Stimulated activated CD8-positive, alpha-beta memory T cell treated with anti-CD3 and anti-CD28 coated beads, Interleukin-2, amount 100 ng/mL, for 1 hour (primary cell): Measurements from ENCODE around the gene NRXN3.

Experiments used
- DNase-seq, 2 donors: peaks; one replicate each; pipeline ENCODE4 v3.0.0-alpha.2; 2020; ENCODE audit warnings: low read depth in 2 of 2

Gene NRXN3

DNA sequence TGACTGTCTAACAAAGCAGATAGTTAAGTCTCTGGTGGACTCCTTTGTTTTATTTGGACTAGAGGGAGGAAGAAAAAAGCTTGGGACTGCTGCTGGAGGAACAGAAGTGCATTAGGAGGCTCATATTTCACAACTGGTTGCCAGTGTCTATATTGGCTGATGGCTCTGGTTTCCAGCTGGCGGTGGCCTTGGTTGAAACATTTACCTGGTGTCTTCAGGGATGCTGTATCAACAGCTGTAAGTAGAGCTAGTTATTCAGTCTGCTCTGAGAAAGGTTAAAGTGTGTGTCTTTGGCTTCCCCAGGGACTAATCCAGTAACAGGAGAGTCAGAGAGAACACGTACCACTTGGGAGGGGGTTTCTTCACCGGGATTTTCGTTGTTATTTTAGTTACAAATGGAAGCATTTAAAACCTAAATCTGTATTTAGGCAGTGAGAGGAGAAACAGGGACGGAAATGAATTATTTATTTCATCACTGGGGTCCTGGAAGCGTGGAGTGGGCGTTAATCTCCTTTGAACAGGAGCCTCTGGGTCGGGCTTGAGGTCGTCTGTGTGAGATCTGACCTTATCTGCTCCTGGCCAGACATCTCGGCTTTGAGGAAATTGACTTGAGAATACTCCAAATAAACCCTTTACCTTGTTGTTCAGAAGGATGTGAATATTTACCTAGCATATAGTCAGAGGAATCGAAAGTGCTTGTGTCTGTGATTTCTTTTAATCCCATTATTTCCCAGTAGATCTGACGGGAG is 149.9 kb downstream of the NRXN3 start:
- no peak for DNase-seq

DNA sequence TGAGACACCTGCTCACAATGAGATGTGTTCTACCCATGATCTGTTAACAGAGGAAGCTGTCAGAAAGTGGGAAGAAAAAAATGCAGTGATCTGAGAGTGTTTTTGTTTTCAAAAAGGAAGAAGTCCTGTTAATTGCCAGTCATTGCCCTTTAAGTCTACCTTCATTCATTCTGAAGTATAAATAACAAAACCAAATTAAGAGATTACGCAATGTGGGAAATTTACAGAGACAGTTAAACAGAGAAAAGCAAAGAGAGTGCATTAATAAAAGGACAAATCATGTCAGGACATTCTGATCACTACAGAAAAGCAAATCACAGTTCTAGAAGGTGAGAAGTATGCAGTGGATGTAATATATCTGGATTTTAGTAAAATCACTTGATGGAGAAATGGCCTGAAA is 154.2 kb downstream of the NRXN3 start:
- no peak for DNase-seq

DNA sequence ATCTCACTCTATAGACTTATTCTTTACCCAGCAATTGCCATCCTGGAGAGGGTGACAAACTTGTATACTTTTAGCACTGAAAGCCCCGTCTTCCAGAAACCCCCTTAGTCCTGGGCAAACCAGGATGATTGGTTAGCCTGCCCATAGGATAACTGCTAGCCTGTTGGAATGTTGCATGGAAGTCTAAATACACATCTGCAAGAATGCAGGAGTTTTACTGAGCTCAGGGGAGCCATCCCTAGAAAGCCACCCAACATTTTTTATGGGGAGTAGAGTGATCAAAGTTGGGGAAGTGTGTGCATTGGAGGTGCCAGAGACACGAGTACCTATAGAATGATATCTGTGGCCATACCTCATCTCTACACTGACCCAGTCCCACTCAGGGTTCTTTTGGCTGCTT is 155.7 kb downstream of the NRXN3 start:
- DNase-seq: no peak

DNA sequence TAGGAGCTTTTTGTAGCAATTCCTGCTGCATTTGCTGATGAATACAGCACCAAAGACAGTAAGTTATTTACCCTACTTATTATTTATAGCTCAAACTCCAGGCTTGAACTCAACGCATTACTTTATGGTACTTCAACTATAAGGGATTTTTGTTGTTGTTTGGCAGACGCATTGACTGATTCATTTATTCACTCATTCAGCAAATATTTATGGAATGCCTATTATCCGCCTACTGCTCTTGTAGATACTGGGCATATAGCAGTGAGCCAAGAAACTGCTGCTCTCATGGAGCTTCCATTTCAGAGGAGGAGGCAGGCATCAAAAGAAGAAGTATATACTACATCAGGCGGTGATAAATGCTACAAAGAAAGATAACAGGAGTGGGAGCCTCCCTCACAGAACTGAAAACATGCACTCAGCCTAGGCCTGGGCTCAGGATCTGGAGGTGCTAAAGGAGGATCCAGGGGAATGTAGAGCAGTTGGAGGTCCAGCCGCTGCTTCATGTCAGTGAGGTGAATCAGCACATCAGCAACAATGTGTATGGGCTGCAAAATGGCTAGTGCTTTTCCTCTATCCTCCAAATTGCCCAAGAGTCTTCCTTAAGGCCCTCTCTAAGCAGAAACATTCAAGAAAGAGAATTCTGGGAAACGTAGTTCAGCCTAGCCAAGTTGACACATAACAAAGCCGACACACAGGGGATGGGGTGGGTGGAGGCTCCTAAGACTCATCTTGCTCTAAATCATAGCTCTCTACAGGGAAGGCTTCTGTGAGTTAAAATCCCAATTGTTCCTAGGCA is 157.5 kb downstream of the NRXN3 start:
- DNase-seq: no peak

DNA sequence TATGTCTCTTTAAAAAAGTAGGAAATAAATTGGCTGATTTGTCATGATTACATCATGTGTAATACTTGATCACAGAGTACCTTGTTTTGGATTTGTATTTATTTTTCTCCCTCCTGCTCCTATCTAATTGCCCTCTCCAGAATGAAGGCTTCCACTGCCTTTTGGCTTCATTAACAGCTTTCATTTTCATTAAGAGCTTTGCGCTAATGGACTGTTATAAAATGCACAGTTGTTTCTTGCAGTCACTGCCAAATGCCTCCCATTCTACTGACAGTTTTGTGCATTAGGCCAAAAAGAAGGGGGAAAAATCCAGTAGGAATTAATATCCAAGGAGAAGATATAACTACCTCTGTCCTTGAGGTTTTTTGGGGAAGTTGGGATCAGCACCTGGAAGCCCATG is 159.2 kb downstream of the NRXN3 start:
- no peak for DNase-seq

DNA sequence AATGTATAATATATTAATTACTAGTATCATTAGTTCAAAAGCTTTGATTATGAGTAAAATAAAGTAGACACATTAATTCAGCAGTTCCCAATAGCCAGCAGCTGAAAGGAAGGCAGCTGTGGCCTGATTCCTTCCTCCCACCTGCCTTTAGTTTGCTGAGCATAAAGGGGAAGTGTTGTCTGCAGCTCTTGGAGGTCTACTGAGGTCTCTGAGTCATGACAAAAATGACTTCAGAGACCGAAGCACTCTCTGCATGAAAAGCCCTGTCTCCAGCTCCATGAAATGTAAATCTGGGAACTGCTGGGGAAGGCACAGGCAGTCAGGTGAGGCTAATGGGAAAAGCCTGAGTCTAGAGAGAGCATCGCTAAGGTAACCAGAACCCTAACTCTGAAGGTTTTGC is 165.4 kb downstream of the NRXN3 start:
- DNase-seq: no peak

DNA sequence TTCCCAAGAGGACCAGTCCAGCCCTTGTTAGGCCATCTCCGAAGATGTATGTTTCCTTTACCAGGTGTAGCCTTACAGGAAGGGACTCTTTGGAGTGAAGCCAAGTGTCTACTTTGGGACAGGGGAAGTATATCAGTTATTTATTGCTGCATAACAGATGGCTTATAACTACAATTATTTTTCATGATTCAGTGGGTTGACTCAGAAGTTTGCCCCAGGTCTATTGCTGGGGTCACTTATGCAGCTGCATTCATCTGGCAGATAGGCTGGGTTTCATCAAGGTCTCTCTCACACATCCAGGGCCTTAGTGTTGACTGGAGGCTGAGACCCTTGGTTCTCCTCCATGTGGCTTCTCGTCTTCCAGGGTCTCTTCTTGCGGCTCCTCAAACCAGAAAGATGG is 170.1 kb downstream of the NRXN3 start:
- no peak for DNase-seq

DNA sequence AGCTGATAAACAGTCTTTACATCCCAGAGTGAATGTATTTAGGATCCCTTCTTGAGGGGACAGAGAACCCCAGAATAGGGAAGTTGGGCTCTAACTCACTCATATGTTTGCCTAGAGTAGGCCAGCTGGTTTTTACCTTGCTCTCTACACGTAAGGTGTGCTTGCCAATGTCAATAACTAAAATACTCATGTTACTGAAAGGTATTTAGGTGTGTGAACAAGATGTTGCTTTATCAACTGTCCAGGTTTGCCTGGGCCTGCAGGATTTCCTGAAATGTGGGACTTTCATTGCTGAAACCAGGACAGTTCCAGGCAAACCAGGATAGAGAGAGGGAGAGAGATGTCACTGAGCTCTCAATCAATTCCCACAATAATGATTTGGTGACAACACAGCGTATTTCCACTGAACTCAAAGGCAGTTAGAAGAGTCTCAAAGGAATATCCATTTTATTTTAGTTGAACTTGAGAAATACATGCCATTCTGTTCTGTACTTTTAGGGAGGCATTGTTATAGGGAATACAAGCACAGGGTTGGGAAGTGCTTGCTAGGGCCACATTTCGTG is 171.7 kb downstream of the NRXN3 start:
- no peak for DNase-seq

DNA sequence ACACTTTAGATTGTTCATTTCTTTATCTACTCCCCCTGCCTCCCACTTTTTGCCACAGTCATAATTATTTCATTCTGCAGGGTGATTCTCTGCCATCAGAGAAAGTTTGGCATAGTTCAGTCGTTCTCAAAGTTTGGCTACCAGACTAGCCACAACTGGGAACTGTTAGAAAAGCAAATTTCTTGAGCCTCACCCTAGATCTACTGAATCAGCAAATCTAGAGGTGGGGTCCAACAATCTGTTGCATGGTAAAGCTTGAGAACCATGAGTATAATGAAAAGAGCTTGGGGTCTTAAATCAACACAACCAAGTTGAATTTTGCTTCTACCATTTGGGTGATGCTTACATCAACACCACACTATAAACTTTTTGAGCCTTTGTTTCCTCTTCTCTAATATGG is 172.7 kb downstream of the NRXN3 start:
- no peak for DNase-seq

DNA sequence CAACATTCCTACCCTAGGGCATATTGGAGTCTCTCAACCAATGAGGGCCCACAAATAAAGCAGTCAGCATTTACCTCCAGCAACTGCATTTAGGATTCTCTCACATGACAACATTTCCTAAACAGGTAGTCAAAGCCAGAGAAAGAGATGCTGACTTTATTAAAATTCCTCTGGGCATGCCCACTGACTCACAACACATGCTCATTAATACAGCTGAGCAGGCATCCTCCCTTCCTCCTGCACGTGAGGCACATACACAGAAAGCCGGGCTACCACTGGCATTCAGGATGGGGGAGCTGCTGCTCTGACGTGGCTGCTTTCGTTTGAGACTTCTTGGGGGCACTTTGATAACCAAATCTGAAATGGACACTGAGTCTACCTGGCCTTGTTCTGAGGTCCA is 174.1 kb downstream of the NRXN3 start:
- DNase-seq: no peak

DNA sequence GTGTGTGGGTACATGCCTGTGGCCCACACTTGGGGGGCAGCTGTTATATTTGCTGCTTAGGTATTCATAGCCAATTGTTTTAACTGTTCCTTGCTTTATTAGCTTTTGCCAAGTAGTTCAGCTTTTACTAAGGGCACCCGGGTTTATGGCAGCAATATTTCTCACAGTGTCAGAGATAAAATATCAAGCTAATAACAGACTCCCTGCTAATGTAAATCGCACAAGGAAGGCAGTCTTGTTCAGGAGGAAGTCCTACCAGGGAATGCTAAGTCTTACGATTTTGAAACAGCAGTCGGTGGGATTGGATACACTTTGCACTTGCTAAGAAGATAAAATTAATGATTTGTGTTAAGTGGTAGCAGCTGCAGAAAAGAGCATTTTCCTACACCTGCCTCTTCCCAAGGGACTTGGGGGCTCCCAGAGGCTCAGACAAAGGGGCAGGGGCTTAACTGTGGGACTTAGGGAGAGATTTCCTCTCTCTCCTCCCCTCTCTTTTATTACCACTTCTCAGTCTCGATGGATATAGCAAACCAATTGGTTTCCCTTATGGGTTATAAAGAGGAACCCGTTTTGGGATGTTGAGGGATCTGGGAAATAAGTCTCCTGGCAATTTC is 175.1 kb downstream of the NRXN3 start:
- no peak for DNase-seq

DNA sequence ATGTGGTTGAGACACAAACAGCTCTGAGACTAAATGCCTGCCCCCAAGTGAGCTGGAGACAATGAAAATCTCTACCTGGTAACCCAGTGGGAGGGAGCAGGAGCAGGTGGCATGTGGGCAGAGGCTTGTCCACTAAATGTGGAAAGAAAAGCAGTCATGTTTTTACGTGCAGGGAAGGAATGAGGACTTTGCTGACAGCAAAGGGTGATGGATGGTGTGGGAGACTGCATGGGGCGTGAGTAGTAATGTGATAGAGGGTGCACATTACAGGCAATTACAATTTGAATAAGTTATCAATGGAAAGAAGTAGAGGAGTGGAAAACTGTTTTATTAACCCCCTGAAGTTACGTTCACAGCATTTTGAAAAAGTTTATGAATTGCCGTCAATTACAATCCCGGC is 176.6 kb downstream of the NRXN3 start:
- DNase-seq: no peak

DNA sequence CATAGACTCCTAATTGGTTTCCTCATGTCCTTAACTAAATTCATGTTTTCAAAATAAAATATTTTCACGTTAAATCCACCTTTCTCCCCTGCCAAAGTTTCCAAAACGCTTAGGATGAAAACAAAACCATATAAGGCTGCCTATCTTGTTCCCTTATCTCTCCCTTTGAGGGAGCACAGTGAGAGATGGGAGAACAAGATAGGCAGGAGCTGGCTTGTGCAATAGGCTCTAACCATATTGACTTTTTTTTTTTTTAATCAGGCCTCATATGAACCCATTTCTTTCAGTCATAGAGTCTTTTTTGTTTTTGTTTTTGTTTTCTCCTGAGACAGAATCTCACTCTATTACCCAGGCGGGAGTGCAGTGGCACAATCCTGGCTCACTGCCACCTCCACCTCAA is 184.9 kb downstream of the NRXN3 start:
- DNase-seq: no peak

DNA sequence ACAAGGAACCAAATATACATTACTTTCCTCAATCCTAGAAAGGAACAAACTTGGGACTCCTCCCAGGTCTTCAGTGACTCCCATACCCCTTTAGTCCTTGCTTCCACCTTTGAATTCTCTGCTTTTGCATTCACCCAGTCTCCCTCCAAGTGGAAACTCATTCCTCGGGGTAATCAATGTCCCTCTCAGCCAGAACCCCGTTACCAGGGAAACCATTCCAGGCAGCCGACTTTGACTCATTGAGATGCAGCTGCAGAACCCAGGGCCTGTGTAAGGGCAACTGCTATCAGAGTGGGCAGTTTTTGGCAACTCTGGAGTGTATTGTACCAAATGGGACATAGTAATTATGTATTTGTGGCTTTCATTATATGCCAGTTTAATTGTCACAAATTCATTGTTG is 186.2 kb downstream of the NRXN3 start:
- no peak for DNase-seq

DNA sequence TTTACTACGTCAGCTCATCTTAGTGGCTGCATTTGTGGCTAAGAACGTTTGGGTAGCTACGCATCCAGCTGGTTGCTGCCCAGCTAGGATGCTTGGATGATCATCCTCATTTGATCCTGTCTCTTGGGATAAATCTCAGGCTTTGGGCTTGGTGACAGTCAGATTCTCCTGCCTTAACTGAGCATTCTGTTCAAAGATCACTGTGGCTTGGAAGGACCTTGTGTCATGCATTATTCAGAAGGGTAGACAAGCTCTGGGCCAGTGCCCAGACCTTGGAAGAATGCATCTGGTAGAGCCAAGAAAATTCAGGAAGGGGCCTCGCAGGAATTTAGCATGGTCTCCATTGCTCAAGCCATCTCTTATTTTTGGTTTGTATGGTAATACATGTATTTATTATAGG is 188.4 kb downstream of the NRXN3 start:
- no peak for DNase-seq

DNA sequence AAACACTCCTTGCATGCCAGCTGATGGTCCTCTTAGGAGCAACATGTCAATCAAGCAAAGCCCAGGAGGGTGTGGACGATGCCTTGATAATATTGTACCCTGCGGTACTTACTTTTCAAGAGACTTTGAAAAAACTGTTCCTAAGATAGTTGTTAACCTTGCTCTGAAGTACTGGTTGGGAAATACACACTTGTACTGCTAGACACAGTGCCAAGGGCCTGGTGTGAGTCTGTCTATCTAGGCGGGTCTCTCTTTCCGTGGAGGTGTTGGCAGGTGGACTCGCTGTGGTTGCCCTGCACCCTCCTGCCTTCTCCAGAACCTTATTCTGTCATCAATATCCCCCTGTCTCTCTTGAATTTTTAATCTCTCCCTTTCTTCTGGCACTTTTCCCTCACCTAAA is 189.4 kb downstream of the NRXN3 start:
- DNase-seq: no peak

DNA sequence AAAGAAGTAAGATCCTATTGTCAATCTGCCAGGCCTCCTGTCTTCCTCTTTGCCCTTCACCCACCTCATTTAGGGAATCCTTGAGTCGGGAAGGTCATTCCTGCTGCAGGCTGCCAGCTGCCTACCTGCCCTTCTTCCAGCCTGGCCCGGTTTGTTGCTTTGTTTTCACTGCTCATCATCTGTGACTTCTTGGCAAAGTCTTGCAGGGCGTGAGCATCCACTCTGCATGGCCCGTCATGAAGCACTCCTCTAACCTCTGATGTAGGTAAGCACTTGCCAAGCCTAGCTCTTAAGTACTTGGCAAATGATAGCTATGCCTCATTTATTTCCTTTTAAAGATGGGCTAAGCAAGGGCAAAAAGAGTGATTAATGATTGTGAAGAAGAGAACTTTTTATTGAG is 192.8 kb downstream of the NRXN3 start:
- no peak for DNase-seq

DNA sequence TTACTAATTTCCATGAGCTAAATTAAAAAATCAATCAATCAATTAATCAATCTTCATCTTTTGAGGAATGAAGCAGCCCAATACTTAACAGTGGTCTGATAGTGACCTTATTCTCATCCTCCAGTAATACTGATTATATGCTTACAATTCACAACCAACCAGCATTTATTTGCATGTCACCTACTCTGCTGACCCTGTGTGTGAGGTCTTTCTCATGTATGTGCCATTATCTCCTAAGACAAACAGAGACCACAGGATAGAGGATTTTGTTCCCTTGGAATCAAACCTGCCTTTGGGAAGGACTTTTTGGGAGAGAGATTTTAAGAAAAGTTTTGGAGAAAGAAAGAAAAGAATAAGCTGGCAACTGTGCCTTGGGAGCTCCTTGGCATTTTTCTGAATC is 197.2 kb downstream of the NRXN3 start:
- no peak for DNase-seq

DNA sequence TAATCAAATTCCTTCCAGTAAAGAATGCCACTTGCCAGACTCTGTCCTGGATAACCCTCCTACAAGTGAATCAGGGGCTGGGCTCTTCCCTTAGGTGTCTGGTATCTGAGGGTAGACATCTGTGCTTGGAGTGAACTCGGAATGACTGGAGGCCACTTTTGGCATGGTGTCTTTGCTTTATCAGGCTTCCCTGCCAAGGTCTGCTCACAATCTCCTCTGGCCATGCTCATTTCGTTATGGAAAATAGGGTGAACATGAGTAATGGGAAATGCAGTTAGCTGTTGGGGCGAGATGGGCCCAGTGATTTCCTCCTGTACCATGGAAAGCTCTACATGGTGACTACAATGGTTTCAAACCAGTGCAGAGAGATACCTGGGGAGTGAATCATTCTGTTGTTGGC is 212.9 kb downstream of the NRXN3 start:
- DNase-seq: no peak

DNA sequence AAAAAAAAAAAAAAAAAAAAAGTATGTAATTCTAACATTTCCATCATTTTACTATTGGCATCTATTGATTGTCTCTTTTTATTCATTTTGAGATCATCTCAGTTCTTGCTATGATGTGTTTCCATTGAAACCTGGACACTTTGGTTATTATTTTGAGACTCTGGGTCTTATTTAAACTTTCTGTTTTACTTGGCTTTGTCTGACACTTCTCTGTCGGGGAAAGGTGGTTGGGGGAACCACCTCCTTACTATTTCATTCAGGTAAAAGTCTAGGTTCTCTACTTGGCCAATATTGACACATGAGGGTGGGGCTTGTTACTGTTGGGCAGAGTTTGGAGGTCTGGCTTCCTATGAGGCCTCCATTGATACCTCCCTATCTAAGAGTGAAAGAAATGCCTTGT is 228.0 kb downstream of the NRXN3 start:
- no peak for DNase-seq

DNA sequence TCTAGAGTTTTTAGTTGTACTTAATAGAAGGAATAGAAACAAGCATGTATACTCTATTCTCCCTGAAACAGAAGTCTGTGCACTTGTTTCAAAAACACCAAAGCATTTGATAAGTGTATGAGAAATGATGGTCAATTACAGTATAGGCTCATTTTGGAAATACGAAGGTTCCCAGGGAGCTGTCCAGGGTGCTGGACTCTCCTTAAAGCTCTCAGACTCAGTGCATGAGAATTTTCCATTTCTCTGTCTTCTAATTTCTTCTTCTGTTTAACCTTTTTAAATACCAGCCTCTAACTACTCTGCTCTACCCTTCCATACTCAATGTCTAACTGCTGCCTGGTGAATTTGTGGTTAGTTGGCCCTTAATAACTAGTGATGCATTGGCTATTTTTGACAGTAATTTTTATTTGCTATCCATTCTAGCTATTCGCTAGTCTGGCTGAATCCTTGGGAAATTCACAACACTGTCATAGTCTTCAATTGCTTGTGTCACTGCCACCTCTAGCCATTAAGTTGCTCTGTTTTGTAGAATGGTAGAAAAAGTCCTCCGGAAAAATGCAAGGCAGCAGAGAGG is 229.2 kb downstream of the NRXN3 start:
- DNase-seq: no peak

DNA sequence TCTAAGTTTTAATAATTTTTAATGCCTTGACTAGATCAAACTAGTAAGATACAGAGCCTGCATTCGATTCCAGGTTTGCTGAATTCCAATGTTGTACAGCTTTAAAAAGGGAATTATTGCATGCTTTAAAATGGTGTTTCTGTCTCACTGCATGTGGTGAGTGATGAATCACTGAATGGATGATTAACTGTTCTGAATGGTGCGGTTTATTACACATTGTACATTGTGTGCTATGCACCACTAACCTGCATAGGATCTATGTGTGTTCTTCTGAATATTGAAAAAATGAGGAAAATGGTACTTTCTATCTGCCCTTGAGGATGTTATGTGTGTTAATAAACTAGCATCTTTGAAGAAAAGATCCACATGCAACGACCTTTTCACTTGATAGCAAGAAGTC is 231.7 kb downstream of the NRXN3 start:
- DNase-seq: no peak
